Measurements from ENCODE around the gene SLC5A6. TPM values are rescaled to one million over a fixed set of nuclear protein-coding genes. Genes with fewer than 3 reads are reported as not detected.

SLC5A6 gene
- total and polyA plus RNA-seq, 2 of the 8 experiments (the other 6 are each of a cell fraction or from before 2014, with no cell fraction given), result 118 to 183 TPM

- no peak for TF ChIP-seq TEAD4 (IDR thresholded peaks at IDR 0.05; ENCODE audit: low read depth, low read length)
- no peak for TF ChIP-seq NRF1 (IDR thresholded peaks at IDR 0.05; ENCODE audit: low read depth, low read length)
- TF ChIP-seq EGR1 (IDR thresholded peaks at IDR 0.05; ENCODE audit: borderline replicate concordance, low read depth, low read length), result no peak
- no peak for TF ChIP-seq SP1 (IDR thresholded peaks at IDR 0.05; ENCODE audit: low read depth, low read length)
- no peak for TF ChIP-seq BACH1 (IDR thresholded peaks at IDR 0.05; ENCODE audit: low read length)
- no peak for TF ChIP-seq EZH2 (IDR thresholded peaks at IDR 0.05; ENCODE audit: low read depth, low read length, severe bottlenecking)
- no peak for TF ChIP-seq ATF2 (IDR thresholded peaks at IDR 0.05; ENCODE audit: low read length)
Measured at GRCh38 chr2:27186613-27187345, 25.3 kb downstream of the SLC5A6 start (continued).
